ENCODE results near the gene IP6K1.
A peak's percentile ranks its signal among the peaks of the same experiment; 100 is the strongest.

The IP6K1 gene

GRCh38 chr3:49729966-49730609 is 56.3 kb downstream of the IP6K1 start:
- Histone ChIP-seq H3K4me3 (no peak overlapping the region), H3K27ac (no peak overlapping the region)

- no peak overlapping the region for H3K4me3 ChIP-seq
- no peak overlapping the region for H3K27ac ChIP-seq
Measured at GRCh38 chr3:49727924-49728361, 58.4 kb downstream of the IP6K1 start.

- Histone ChIP-seq H3K27ac (peak overlapping the region in 1 of 21 experiments; percentile 28), H3K4me3 (no peak overlapping the region)
Measured at GRCh38 chr3:49727154-49727923, 59.0 kb downstream of the IP6K1 start.

GRCh38 chr3:49725906-49726681 is 60.2 kb downstream of the IP6K1 start:
- Histone ChIP-seq H3K27ac (peak overlapping the region in 2 of 21 experiments; percentile 90 to 98), H3K4me3 (no peak overlapping the region)

- peak overlapping the region; percentile 77 to 99 (median 90) for H3K4me3 ChIP-seq
Measured at GRCh38 chr3:49724586-49724985, 61.8 kb downstream of the IP6K1 start.

GRCh38 chr3:49723628-49724551 is 62.5 kb downstream of the IP6K1 start, which contains the start of gene GMPPB:
TSS of gene GMPPB (minus strand) at chr3:49723951. CDS start at chr3:49723726, 225 bp downstream.
- H3K27ac ChIP-seq: peak within 1 kb of the TSS; percentile 65 to 98 (median 94)
- H3K4me3 ChIP-seq: peak within 1 kb of the TSS; percentile 77 to 99 (median 90)

More at GRCh38 chr3:49724586-49724985, 61.8 kb downstream of the IP6K1 start:
- H3K27ac ChIP-seq: peak overlapping the region in 19 of 21 experiments; percentile 60 to 98 (median 93)

GRCh38 chr3:49723296-49723627 is 63.1 kb downstream of the IP6K1 start:
- Histone ChIP-seq H3K4me3 (peak overlapping the region; percentile 77 to 99 (median 90)), H3K27ac (peak overlapping the region; percentile 65 to 98 (median 94))

GRCh38 chr3:49722896-49723295 is 63.4 kb downstream of the IP6K1 start:
- H3K27ac ChIP-seq: peak overlapping the region in 20 of 21 experiments; percentile 87 to 98 (median 94)
- H3K4me3 ChIP-seq: peak overlapping the region; percentile 77 to 99 (median 90)

- peak overlapping the region in 8 of 21 experiments; percentile 90 to 98 (median 94) for H3K27ac ChIP-seq
- peak overlapping the region in 2 of 7 experiments; percentile 77 to 90 for H3K4me3 ChIP-seq
Measured at GRCh38 chr3:49721896-49722781, 64.2 kb downstream of the IP6K1 start.

GRCh38 chr3:49721596-49721895 is 64.8 kb downstream of the IP6K1 start:
- Histone ChIP-seq H3K4me3 (no peak overlapping the region), H3K27ac (no peak overlapping the region)

GRCh38 chr3:49720855-49721595 is 65.3 kb downstream of the IP6K1 start:
- Histone ChIP-seq H3K27ac (no peak overlapping the region), H3K4me3 (no peak overlapping the region)

GRCh38 chr3:49719214-49719884 is 67.0 kb downstream of the IP6K1 start, which contains the start of gene AMIGO3:
TSS of gene AMIGO3 (minus strand) at chr3:49719684. CDS start at chr3:49719465, 219 bp downstream.
- Histone ChIP-seq H3K27ac (peak within 1 kb of the TSS in 11 of 21 experiments; percentile 12 to 86 (median 55)), H3K4me3 (peak within 1 kb of the TSS; percentile 36 to 52 (median 41))

GRCh38 chr3:49718858-49719213 is 67.5 kb downstream of the IP6K1 start:
- H3K4me3 ChIP-seq: peak overlapping the region; percentile 36 to 52 (median 41)
- H3K27ac ChIP-seq: peak overlapping the region in 8 of 21 experiments; percentile 12 to 86 (median 60)

- H3K4me3 ChIP-seq: peak overlapping the region in 3 of 7 experiments; percentile 48 to 52 (median 50)
- no peak overlapping the region for H3K27ac ChIP-seq
Measured at GRCh38 chr3:49717959-49718857, 68.1 kb downstream of the IP6K1 start.

- no peak overlapping the region for H3K27ac ChIP-seq
- no peak overlapping the region for H3K4me3 ChIP-seq
Measured at GRCh38 chr3:49717211-49717958, 69.0 kb downstream of the IP6K1 start.
